Activated CD8-positive, alpha-beta memory T cell treated with anti-CD3 and anti-CD28 coated beads, Interleukin-2, amount 50 U/mL, for 4 hours (primary cell): ENCODE measurements around the gene PTPRN2.
"Not testable (repeated sequence)": the region's sequence is repeated elsewhere in the genome, so short reads cannot be mapped to it uniquely, and the experiment has no call there.

Experiments
- DNase-seq: peaks from one replicate; pipeline ENCODE4 v3.0.0-alpha.2; 2020

Gene PTPRN2

GRCh38 chr7:157927313-157927925, 660.2 kb downstream of the PTPRN2 start:
- peak; percentile 12 for DNase-seq

GRCh38 chr7:157926521-157927150, 661.0 kb downstream of the PTPRN2 start:
- peak; percentile 12 for DNase-seq

GRCh38 chr7:157926107-157926506, 661.5 kb downstream of the PTPRN2 start:
- DNase-seq, result peak; percentile 4

GRCh38 chr7:157925383-157925875, 662.2 kb downstream of the PTPRN2 start:
- DNase-seq, result peak; percentile 4

GRCh38 chr7:157923903-157924630, 663.6 kb downstream of the PTPRN2 start:
- peak; percentile 7 for DNase-seq

GRCh38 chr7:157922576-157922975, 665.0 kb downstream of the PTPRN2 start:
- no peak for DNase-seq

- no peak for DNase-seq
These were observed 669.1 kb downstream of the PTPRN2 start for GRCh38 chr7:157918326-157919080.

- no peak for DNase-seq
These were observed 670.5 kb downstream of the PTPRN2 start for GRCh38 chr7:157916946-157917640.

GRCh38 chr7:157910446-157910845, 677.2 kb downstream of the PTPRN2 start:
- no peak for DNase-seq

- not testable (repeated sequence) for DNase-seq
These were observed 677.6 kb downstream of the PTPRN2 start for GRCh38 chr7:157910045-157910444.

- DNase-seq, result no peak
These were observed 678.3 kb downstream of the PTPRN2 start for GRCh38 chr7:157909370-157909769.

- no peak for DNase-seq
These were observed 679.4 kb downstream of the PTPRN2 start for GRCh38 chr7:157908006-157908782.

GRCh38 chr7:157907091-157907490, 680.5 kb downstream of the PTPRN2 start:
- no peak for DNase-seq

GRCh38 chr7:157906583-157906982, 681.0 kb downstream of the PTPRN2 start:
- no peak for DNase-seq

- DNase-seq, result no peak
These were observed 681.8 kb downstream of the PTPRN2 start for GRCh38 chr7:157905651-157906461.

GRCh38 chr7:157904866-157905570, 682.6 kb downstream of the PTPRN2 start:
- DNase-seq, result no peak

GRCh38 chr7:157904211-157904865, 683.3 kb downstream of the PTPRN2 start:
- no peak for DNase-seq

GRCh38 chr7:157903710-157904109, 683.9 kb downstream of the PTPRN2 start:
- no peak for DNase-seq

- DNase-seq, result no peak
These were observed 684.3 kb downstream of the PTPRN2 start for GRCh38 chr7:157903296-157903695.
